Activated T-cell treated with anti-CD3 and anti-CD28 coated beads, Interleukin-2, amount 50 U/mL, for 1 hour (primary cell): ENCODE data around the gene ACP7.
"Not testable (repeated sequence)": the region's sequence is repeated elsewhere in the genome, so short reads cannot be mapped to it uniquely, and the experiment has no call there.

ENCODE experiments used
- DNase-seq: peaks from one replicate; pipeline ENCODE4 v3.0.0-alpha.2; 2020

Gene ACP7

GRCh38 chr19:39133431-39134270 lies 49.5 kb downstream of the ACP7 start:
- DNase-seq: no peak

GRCh38 chr19:39135701-39136100 lies 51.5 kb downstream of the ACP7 start:
- no peak for DNase-seq

- DNase-seq: no peak
These were observed 52.2 kb downstream of the ACP7 start for GRCh38 chr19:39136225-39136940.

GRCh38 chr19:39137131-39137530 lies 53.0 kb downstream of the ACP7 start:
- DNase-seq: no peak

- no peak for DNase-seq
These were observed 54.3 kb downstream of the ACP7 start for GRCh38 chr19:39138221-39139211.

GRCh38 chr19:39139305-39139874 lies 55.2 kb downstream of the ACP7 start:
- DNase-seq: no peak

GRCh38 chr19:39139971-39140453 lies 55.8 kb downstream of the ACP7 start:
- DNase-seq: no peak

GRCh38 chr19:39140594-39140993 lies 56.4 kb downstream of the ACP7 start:
- no peak for DNase-seq

GRCh38 chr19:39141929-39142328 lies 57.8 kb downstream of the ACP7 start:
- no peak for DNase-seq

GRCh38 chr19:39142630-39143029 lies 58.5 kb downstream of the ACP7 start:
- DNase-seq: no peak

GRCh38 chr19:39143757-39144289 lies 59.7 kb downstream of the ACP7 start:
- not testable (repeated sequence) for DNase-seq

- DNase-seq: no peak
These were observed 60.3 kb downstream of the ACP7 start for GRCh38 chr19:39144290-39145071.

- no peak for DNase-seq
These were observed 61.2 kb downstream of the ACP7 start for GRCh38 chr19:39145180-39145953.

GRCh38 chr19:39146091-39146490 lies 61.9 kb downstream of the ACP7 start:
- DNase-seq: no peak

- DNase-seq: no peak
These were observed 62.7 kb downstream of the ACP7 start for GRCh38 chr19:39146686-39147450.

- no peak for DNase-seq
These were observed 63.3 kb downstream of the ACP7 start for GRCh38 chr19:39147480-39147879.

- DNase-seq: no peak
These were observed 64.9 kb downstream of the ACP7 start for GRCh38 chr19:39148939-39149529.

- no peak for DNase-seq
These were observed 66.1 kb downstream of the ACP7 start for GRCh38 chr19:39150235-39150634.
